ENCODE results near the gene CD96.
"Not testable (repeated sequence)": the region's sequence is repeated elsewhere in the genome, so short reads cannot be mapped to it uniquely, and the experiment has no call there.

Gene CD96

GRCh38 chr3:111561902-111562301, 19.9 kb downstream of the CD96 start:
- DNase-seq (ENCODE audit: low spot score): not testable (repeated sequence)

- no peak for DNase-seq (ENCODE audit: low spot score)
These were observed 24.8 kb downstream of the CD96 start for GRCh38 chr3:111566844-111567243.

GRCh38 chr3:111568355-111568754, 26.4 kb downstream of the CD96 start:
- no peak for DNase-seq (ENCODE audit: low spot score)

DNA sequence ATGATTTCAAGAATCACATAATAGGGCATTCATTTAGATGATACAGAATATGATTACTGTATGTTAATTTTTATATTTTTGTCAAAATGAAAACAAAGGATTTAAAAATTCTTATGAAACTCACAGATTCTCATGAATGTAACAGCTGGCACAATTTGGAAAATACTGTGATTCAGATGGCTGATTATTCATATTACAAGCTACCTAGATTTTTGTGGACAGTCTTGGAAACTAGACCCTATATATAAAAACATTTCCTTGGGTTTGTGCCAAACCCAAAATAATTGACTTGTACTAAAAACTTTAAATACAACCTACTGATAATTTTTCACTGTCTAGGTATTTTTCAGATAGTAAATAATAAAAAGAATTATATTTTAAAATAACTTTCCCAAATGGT, 26.9 kb downstream of the CD96 start:
- no peak for DNase-seq (ENCODE audit: low spot score)

- DNase-seq (ENCODE audit: low spot score): no peak
These were observed 28.5 kb downstream of the CD96 start for GRCh38 chr3:111570404-111571030.

DNA sequence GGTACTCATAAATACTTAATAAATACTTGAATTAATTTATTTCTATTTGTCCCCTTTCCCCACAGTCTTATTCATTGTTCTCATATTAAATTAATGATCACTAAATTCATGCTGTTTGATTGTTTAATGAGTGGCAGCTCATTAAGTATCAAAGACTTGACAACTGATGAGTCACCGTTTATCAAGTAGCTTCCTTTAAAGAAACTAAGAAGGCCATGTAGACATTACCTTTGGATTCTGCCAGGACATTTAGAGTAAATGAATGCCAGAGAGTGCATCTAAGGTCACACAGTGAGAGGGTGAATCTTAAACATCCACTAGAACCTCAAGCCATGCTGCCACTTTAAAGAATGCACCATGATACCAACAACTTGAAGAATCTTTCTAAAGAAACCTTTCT, 29.3 kb downstream of the CD96 start:
- no peak for DNase-seq (ENCODE audit: low spot score)

GRCh38 chr3:111571907-111572460, 30.0 kb downstream of the CD96 start:
- no peak for DNase-seq (ENCODE audit: low spot score)

GRCh38 chr3:111577113-111577512, 35.1 kb downstream of the CD96 start:
- no peak for DNase-seq (ENCODE audit: low spot score)

- DNase-seq (ENCODE audit: low spot score): no peak
These were observed 36.0 kb downstream of the CD96 start for GRCh38 chr3:111577798-111578685.

GRCh38 chr3:111578867-111579266, 36.9 kb downstream of the CD96 start:
- DNase-seq (ENCODE audit: low spot score): no peak

DNA sequence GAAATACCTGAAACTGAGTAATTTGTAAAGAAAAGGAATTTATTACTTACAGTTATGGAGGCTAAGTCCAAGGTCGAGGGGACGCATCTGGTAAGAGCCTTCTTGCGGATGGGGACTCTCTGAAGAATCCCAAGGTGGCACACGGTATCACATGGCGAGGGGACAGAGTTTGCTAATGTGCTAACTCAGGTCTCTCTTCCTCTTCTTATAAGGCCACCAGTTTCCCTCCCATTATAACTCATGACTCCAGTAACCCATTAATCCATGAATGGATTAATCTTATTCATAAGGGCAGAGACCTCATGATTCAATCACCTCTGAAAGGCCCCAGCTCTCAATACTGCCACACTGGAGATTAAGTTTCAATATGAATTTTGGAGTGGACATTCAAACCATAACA, 37.5 kb downstream of the CD96 start:
- DNase-seq (ENCODE audit: low spot score): no peak

GRCh38 chr3:111581403-111582119, 39.6 kb downstream of the CD96 start:
- no peak for DNase-seq (ENCODE audit: low spot score)

GRCh38 chr3:111582120-111582474, 40.1 kb downstream of the CD96 start:
- DNase-seq (ENCODE audit: low spot score): no peak

DNA sequence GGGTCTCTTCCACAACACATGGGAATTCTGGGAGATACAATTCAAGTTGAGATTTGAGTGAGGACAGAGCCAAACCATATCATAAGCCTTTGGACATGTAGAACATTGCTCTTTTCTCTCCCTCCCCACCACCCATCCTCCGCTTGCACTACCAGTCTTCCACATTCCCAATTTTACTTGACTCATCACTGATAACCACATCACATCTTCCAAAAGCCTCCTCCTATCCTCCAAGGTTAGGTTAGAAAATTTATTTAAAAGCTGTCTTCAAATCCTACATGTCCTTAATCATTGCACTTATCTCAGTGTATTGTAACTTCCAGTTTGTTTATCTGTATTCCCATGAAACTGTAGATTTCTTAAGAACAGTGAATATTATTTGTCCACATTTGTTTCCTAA, 42.7 kb downstream of the CD96 start:
- DNase-seq (ENCODE audit: low spot score): no peak

GRCh38 chr3:111585217-111585616, 43.2 kb downstream of the CD96 start:
- no peak for DNase-seq (ENCODE audit: low spot score)

DNA sequence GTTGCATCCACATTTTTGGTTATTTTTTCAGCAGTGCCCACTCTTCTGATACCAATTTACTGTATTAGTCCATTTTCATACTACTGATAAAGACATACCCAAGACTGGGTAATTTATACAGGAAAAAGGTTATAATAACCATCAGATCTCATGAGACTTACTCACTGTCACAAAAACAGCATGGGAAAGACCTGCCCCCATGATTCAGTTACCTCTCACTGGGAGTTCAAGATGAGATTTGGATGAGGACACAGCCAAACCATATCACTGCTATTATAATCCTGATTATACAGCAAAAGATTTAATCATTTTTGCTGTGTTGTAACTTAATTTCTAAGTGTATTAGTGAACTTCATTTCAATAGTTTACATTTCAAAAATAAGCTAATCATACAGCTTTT, 46.5 kb downstream of the CD96 start:
- DNase-seq (ENCODE audit: low spot score): no peak

DNA sequence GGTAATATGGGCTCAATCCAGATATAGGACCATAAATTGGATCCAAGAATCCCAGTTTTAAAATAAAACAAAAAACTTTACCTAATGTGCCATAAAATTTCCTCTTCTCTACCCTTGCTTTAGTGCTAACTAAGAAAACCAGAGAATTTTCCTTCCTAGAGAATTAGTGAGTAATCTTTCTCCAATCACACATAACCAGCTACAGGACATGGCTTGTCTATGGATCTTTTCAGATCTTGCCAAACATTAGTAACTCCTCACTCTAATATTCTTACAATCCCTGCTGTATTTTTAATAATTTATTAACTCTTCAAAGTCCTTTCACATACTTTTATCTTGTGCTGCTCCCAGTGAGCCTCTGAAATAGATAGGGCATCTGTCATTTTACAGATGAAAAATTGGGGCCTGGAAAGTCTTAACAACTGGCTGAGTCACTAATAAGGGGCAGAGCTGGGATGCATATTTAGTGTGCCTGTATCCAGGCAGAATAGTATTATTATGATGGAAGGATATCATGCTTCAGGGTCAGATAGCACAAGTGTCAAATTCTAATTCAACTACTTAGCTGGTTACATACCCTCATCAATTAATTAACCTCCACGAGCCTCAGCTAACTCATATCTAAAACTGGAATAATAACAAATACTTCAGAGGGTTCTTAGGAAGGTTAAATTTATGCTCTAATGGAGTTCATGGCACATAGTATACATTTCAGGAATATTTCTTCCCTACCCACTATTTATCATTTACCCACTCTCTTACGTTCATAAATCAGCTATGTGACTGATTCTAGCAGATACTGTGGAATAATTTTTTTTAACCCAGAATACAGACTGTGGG, 47.5 kb downstream of the CD96 start:
- no peak for DNase-seq (ENCODE audit: low spot score)

DNA sequence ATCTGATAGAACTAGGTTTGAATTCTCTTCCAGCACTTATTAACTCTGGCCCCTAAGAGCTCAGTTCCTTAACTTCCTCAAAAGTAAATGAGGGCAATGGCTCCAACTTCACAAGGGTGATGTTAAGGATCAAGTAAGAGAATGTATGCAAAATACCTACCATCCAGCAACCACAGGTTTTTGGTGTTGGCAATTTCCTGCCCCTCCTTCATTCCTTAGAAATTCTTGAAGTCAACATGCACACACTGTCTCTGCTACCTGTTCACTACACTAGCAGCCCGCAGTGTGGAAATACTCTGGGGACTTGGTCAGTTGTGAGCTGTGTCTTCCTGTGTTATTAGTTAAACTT, 48.1 kb downstream of the CD96 start:
- DNase-seq (ENCODE audit: low spot score): no peak

DNA sequence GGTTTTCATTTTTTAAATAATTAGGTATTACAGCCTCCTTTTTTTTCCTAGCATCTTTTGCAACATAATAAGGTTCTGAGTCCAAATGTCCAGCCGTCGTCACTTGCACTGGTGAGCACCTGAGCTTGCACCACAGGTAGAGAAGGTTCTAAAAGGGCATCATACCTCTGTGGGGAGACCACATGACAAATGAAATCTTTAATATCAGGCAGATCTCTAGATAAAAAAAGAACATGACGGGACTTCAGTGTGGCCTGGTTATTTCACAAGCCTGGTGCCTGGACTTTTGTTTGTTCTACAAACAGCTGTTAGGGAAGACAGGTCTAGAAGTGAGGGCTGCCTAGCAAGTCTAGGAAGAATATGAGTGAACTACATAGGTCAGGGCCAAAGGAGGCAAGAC, 49.6 kb downstream of the CD96 start:
- DNase-seq (ENCODE audit: low spot score): no peak

- DNase-seq (ENCODE audit: low spot score): no peak
These were observed 50.1 kb downstream of the CD96 start for GRCh38 chr3:111592143-111592542.

DNA sequence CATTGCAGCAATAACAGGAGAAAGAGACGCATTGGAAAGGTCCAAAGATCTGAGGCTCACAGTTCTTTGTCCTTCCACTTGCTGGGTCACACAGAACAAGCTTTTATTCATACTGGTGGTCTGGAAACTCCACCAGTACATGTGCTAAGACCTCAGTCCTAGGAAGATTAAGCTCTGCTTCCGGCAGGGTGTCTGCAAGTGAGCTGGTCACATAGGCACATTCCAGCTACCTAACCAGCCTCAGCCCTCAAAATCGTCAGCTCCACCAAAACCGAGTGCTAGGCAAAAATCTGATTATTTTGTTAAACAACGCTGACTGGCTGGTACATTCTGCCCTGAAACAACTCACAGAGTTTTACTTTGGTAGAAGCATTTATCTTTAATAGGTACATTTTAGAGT, 50.9 kb downstream of the CD96 start:
- DNase-seq (ENCODE audit: low spot score): no peak

- DNase-seq (ENCODE audit: low spot score): no peak
These were observed 51.7 kb downstream of the CD96 start for GRCh38 chr3:111593666-111594065.
